GM12878 (cell line): ENCODE measurements around the gene PRRC2C. TPM values are rescaled to one million over a fixed set of nuclear protein-coding genes. Genes with fewer than 3 reads are reported as not detected.

Experiments used
- ATAC-seq: fragments of 200-7000 bp; cut with Tn5 transposase; 3 replicates; pipeline ENCODE4 v1.9.1; 2020; ENCODE audit warnings: mild to moderate bottlenecking, moderate library complexity
- BruUV-seq: library from RNA; stranded (reverse); fragments of 400-500 nt; replicated peaks from 2 replicates; lab custom pipeline; 2021; lab: Mats Ljungman, UMichigan
- CTCF ChIA-PET: fragments of 300-600 bp; sonication (Branson Sonifier 250); formaldehyde crosslinking; extraction: SDS; loops from one replicate; lab custom pipeline; 2021; ENCODE audit warnings: inconsistent platforms; lab: Yijun Ruan, JAX
- POLR2A ChIA-PET: fragments of 350-600 bp; formaldehyde crosslinking; extraction: SDS; loops from one replicate; lab custom pipeline; 2021; ENCODE audit warnings: inconsistent platforms; lab: Charles Lee
- RAD21 ChIA-PET: fragments of 300-600 bp; sonication (Branson Sonifier 250); formaldehyde crosslinking; loops from one replicate; lab custom pipeline; 2023; ENCODE audit warnings: antibody characterized with exemption; ENCODE audit not compliant: unreplicated experiment; lab: Charles Lee
- SMC1A ChIA-PET: fragments of 300-600 bp; sonication (Branson Sonifier 250); formaldehyde crosslinking; loops from one replicate; lab custom pipeline; 2023; ENCODE audit not compliant: unreplicated experiment, uncharacterized antibody; lab: Charles Lee
- DNase-seq: peaks from one replicate; pipeline ENCODE4 v3.0.0-alpha.2; 2011; ENCODE audit warnings: low read depth, low spot score
- FAIRE-seq: peaks from 3 replicates; lab custom pipeline; 2011; peaks lifted over from hg19 to GRCh38; lab: Jason Lieb, UNC
- H2AFZ ChIP-seq: 2 replicates; pipeline ENCODE4 v1.6.0; 2011; ENCODE audit warnings: low read depth, low read length, control low read depth; ENCODE audit not compliant: control insufficient read depth
- H3K27ac ChIP-seq: 2 replicates; pipeline ENCODE4 v1.5.1; 2011; ENCODE audit warnings: control low read depth; ENCODE audit not compliant: control insufficient read depth, insufficient read depth
- H3K27me3 ChIP-seq, 2 experiments: replicated peaks in 1 of 2; 2 replicates each; pipeline versions ENCODE4 v1.6.0 to v1.6.1; 2011; ENCODE audit warnings: low read length in 1 of 2; ENCODE audit not compliant: control insufficient read depth in 2 of 2, insufficient read depth in 2 of 2
- H3K36me3 ChIP-seq, 2 experiments: 2 replicates each; pipeline ENCODE4 v1.5.1; 2011; ENCODE audit warnings: low read length in 1 of 2; ENCODE audit not compliant: control insufficient read depth in 2 of 2, insufficient read depth in 2 of 2
- H3K4me1 ChIP-seq: 2 replicates; pipeline ENCODE4 v1.6.1; 2011; ENCODE audit warnings: mild to moderate bottlenecking, low read length, moderate library complexity, mixed read lengths; ENCODE audit not compliant: control insufficient read depth, insufficient read depth
- H3K4me2 ChIP-seq: 2 replicates; pipeline ENCODE4 v1.6.0; 2011; ENCODE audit warnings: control low read depth; ENCODE audit not compliant: control insufficient read depth, insufficient read depth
- H3K4me3 ChIP-seq: fragments of 200-600 bp; sonication (generic); 2 replicates; pipeline ENCODE4 v1.5.1; 2016
- H3K79me2 ChIP-seq: 2 replicates; pipeline ENCODE4 v1.6.0; 2011; ENCODE audit warnings: low read length; ENCODE audit not compliant: control insufficient read depth, insufficient read depth
- H3K9ac ChIP-seq: 2 replicates; pipeline ENCODE4 v1.8.0; 2011; ENCODE audit warnings: low read length, control low read depth, mixed read lengths; ENCODE audit not compliant: control insufficient read depth, insufficient read depth
- H3K9me3 ChIP-seq: replicated peaks from 3 replicates; pipeline ENCODE4 v1.5.1; 2011; ENCODE audit warnings: mild to moderate bottlenecking, low read length; ENCODE audit not compliant: control insufficient read depth, insufficient read depth
- H4K20me1 ChIP-seq: 2 replicates; pipeline ENCODE4 v1.6.0; 2011; ENCODE audit not compliant: control insufficient read depth, insufficient read depth
- CHD1 ChIP-seq: IDR thresholded peaks from 2 replicates; pipeline ENCODE4 v1.6.1; 2012; ENCODE audit warnings: low read depth, low read length, improper control_type of control experiment
- CREB1 ChIP-seq: IDR thresholded peaks from 2 replicates; pipeline ENCODE4 v1.6.1; 2012; ENCODE audit warnings: low read depth, mild to moderate bottlenecking, inconsistent platforms
- FOXK2 ChIP-seq: fragments of 450-650 bp; IDR thresholded peaks from 2 replicates; pipeline ENCODE4 v1.6.1; 2017; ENCODE audit warnings: mild to moderate bottlenecking, moderate library complexity
- HDAC6 ChIP-seq: fragments of 200-600 bp; sonication (generic); IDR thresholded peaks from one replicate; pipeline ENCODE4 v1.8.0; 2017; ENCODE audit warnings: antibody characterized with exemption; ENCODE audit not compliant: unreplicated experiment
- HSF1 ChIP-seq: fragments of 150-350 bp; IDR thresholded peaks from 2 replicates; pipeline ENCODE4 v1.6.1; 2014; ENCODE audit warnings: mild to moderate bottlenecking, low read depth, low read length
- MYC ChIP-seq: IDR thresholded peaks from 2 replicates; pipeline ENCODE4 v1.6.1; 2011; ENCODE audit warnings: mild to moderate bottlenecking, low read length, moderate library complexity, inconsistent platforms; ENCODE audit not compliant: insufficient read depth, insufficient replicate concordance, insufficient read length, severe bottlenecking
- NFYB ChIP-seq: IDR thresholded peaks from 2 replicates; pipeline ENCODE4 v1.6.1; 2011; ENCODE audit warnings: low read depth, mild to moderate bottlenecking, low read length, improper control_type of control experiment, moderate library complexity; ENCODE audit not compliant: insufficient read depth
- SMAD5 ChIP-seq: IDR thresholded peaks from 2 replicates; pipeline ENCODE4 v1.6.1; 2016; ENCODE audit warnings: antibody characterized with exemption, low read depth
- SUZ12 ChIP-seq: fragments of 200-600 bp; sonication (generic); IDR thresholded peaks from one replicate; pipeline ENCODE4 v1.6.1; 2018; ENCODE audit warnings: antibody characterized with exemption, mild to moderate bottlenecking; ENCODE audit not compliant: unreplicated experiment
- TCF3 ChIP-seq: IDR thresholded peaks from 2 replicates; pipeline ENCODE4 v1.6.1; 2012; ENCODE audit warnings: low read depth, mild to moderate bottlenecking, low read length, borderline replicate concordance; ENCODE audit not compliant: insufficient read depth
- ZBTB11 ChIP-seq: fragments of 450-650 bp; formaldehyde crosslinking; IDR thresholded peaks from 2 replicates; pipeline ENCODE4 v1.5.0; 2022; ENCODE audit warnings: mild to moderate bottlenecking, missing genetic modification characterization
- ZBTB40 ChIP-seq: fragments of 450-650 bp; IDR thresholded peaks from 2 replicates; pipeline ENCODE4 v1.6.1; 2016; ENCODE audit warnings: mild to moderate bottlenecking, moderate library complexity, borderline replicate concordance
- in situ Hi-C: fragments of 300-500 bp; cut with MboI; formaldehyde crosslinking; loops from 9 replicates; pipeline ENCODE4 v1.14.3; 2018; ENCODE audit warnings: mixed read lengths
- intact Hi-C: fragments of 100-400 bp; cut with micrococcal nuclease; formaldehyde crosslinking; loops from one replicate; pipeline ENCODE4 v1.14.2; 2022; ENCODE audit not compliant: unreplicated experiment
- polyA plus RNA-seq, 11 experiments: library from polyadenylated mRNA; depleted of rRNA in 4 of 11; unstranded in 6 of 11; stranded (reverse) in 5 of 11; fragments of >200 nt; fragmentation: Nextera tagmentation in 4 of 11; fragmentation: Illumina TruSeq in 1 of 11; extraction: Ambion mirVana in 4 of 11; extraction: Trizol in 1 of 11; gene quantifications; 1 replicate in 1 of 11; 2 replicates in 10 of 11; pipeline versions ENCODE4 v1.2.1 to v1.2.3, GENCODE V29; 2011 to 2016; ENCODE audit warnings: inconsistent platforms in 2 of 11, missing spikeins in 2 of 11, low read depth in 1 of 11
- total RNA-seq, 4 experiments: library from RNA; depleted of rRNA in 3 of 4; stranded (reverse); fragments of >200 nt in 3 of 4; fragmentation: Illumina TruSeq in 1 of 4; extraction: Trizol in 1 of 4; gene quantifications; 2 replicates each; pipeline versions ENCODE4 v1.2.1 to v1.2.3, GENCODE V29; 2013 to 2021

Gene PRRC2C
- total and polyA plus RNA-seq, 10 of the 15 experiments (the other 5 are each of a cell fraction or from before 2014, with no cell fraction given): 53.4 to 182 (median 91.8) TPM

GRCh38 chr1:171467626-171468025 is 17.7 kb upstream of the PRRC2C start:
- no peak for TF ChIP-seq MYC
- no peak for TF ChIP-seq ZBTB11 (CRISPR knock-in tag)
- TF ChIP-seq SMAD5: no peak
- no peak for TF ChIP-seq HSF1
- no peak for TF ChIP-seq SUZ12
- TF ChIP-seq CREB1: no peak
- no peak for TF ChIP-seq ZBTB40
- TF ChIP-seq HDAC6: no peak
- no peak for TF ChIP-seq NFYB
- no peak for TF ChIP-seq TCF3
- TF ChIP-seq CHD1: no peak
- TF ChIP-seq FOXK2: no peak
- no peaks in the 10 kb centered on the region for H3K36me3 ChIP-seq
- H4K20me1 ChIP-seq: no peaks in the 10 kb centered on the region
- no peak overlapping the region for H2AFZ ChIP-seq
- H3K4me1 ChIP-seq: no peaks in the 10 kb centered on the region
- RAD21 ChIA-PET: no interaction called here
- no peaks in the 10 kb centered on the region for H3K79me2 ChIP-seq
- no peak overlapping the region for H3K4me2 ChIP-seq
- no TSS peak for BruUV-seq
- DNase-seq (no peak), ATAC-seq (no peak), FAIRE-seq (no peak)
- no peaks in the 10 kb centered on the region for H3K9me3 ChIP-seq
- POLR2A ChIA-PET: no interaction called here
- in situ Hi-C loops (no loop called here), intact Hi-C loops (no loop called here)
- 0 out of 4 replicates have a peak, but pooled peaks cover 0 to 3% of the 10 kb centered on the region in 2 experiments for H3K27me3 ChIP-seq
- no peak overlapping the region for H3K9ac ChIP-seq
- H3K4me3 ChIP-seq: no peak overlapping the region
- no peak overlapping the region for H3K27ac ChIP-seq
- CTCF ChIA-PET: no interaction called here
- SMC1A ChIA-PET: interaction anchor here (1.0 kb wide), 1 partner anchor 18 kb away, joined by 3 read pairs; the partner anchor contains the start of gene PRRC2C
